Non-pigmented ciliary epithelial cell (primary cell): Measurements from ENCODE around the gene HOXC6.

Source experiments
- DNase-seq: peaks from one replicate; pipeline ENCODE4 v3.0.0-alpha.2; 2010; ENCODE audit warnings: low read depth

Gene HOXC6

GRCh38 chr12:54028314-54029201 is at the start of gene HOXC6:
TSS of gene HOXC6 (plus strand) at chr12:54028440. CDS start at chr12:54028522, 82 bp downstream.
- DNase-seq: no peak

DNA sequence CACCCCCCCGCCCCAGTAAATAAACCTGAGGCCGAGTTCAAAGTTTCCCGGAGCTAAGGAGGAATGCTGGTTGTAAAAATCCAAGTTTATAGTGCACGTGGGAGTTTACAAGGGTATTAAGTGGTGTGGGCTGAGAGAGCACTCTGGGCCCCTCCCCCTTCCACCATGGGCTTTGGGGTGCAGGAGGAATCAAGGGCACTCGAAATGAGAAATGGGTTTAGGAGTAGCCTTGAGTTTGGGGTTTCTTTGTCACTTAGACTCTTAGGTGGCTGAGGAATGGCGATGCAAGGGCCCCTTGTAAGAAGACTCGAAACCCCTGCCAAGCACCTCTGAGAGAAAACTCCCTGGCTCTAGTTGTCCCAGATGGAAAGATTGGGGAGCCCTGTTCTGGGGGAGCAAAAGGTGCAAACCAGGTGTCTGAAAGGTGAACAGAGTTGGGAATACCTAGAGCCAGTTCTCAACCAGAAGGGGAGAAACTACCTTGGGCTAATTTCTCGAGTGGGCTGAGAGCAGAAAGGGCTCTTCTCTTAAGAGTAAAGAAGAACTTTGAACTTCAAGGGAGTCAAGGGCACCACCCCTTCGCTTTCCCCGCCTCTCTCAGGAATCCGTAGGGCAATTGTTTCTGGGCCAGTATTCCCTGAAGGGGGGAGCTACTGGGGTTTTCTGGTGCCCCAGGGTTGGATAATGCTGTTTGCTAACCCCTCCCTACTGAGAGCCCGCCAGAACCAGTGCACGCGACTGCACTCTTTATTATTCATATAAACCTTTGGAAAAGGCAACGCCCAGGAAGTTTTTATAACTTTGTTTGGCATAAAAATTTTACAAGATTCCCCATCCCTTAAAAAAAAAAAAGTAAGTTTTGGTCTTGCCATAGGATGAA is 49.5 kb upstream of the HOXC6 start:
- DNase-seq: no peak

GRCh38 chr12:53980104-53980801 is 48.0 kb upstream of the HOXC6 start:
- DNase-seq: no peak

DNA sequence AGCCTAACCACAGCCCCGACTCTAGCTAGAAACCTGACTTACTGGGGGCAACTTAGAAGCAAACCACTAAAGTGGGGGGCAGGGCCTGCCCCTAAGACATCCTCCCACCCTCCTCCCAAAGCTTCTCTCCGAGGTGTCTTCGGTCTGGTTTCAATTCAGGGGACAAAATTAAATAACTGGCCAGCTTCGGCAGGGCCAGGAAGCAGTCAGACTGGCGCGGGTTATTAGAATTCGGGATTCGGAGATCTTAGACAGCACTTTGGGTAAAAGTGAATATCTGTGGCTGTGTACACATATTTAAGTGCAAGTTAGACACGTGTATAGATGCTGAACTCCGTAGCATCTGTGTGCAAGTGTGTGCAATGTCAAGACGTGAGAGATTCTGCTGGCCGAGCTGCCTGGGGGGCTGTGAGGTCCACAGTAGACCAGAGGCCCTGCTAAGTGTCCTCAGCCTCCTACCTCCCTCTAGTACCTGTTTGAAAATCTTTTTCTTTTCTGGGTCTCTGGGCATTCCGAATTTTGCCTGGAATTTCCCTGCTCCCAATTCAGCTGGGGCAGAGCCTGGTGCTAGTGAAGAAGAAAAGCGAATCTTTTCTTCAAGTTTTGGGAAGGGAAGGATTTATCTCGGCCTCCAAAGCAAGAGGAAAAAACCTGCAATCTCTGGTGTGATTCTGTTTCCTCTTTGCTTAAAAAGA is 47.3 kb upstream of the HOXC6 start:
- DNase-seq: no peak

GRCh38 chr12:53981634-53982565 is 46.3 kb upstream of the HOXC6 start:
- DNase-seq: no peak

GRCh38 chr12:53982648-53983567 is 45.3 kb upstream of the HOXC6 start:
- no peak for DNase-seq

DNA sequence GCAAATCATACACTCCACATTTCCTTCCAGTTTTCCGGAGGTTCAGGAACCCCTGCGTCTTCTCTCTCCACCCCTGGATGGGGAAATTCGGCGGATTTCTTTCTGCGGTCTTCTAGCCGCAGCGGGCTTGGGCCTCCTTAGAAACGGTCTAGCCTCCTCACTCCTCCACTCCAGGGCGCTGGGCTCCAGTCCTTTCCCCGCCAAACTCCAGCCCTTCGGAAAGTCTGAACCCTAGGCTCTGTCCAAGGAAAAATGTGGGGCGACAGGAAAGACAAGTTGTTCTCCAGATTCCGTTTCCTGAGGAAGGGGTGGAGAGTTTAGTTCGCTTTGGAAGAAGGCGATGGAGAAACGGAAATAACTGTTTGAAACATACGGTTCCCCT is 44.7 kb upstream of the HOXC6 start:
- no peak for DNase-seq

DNA sequence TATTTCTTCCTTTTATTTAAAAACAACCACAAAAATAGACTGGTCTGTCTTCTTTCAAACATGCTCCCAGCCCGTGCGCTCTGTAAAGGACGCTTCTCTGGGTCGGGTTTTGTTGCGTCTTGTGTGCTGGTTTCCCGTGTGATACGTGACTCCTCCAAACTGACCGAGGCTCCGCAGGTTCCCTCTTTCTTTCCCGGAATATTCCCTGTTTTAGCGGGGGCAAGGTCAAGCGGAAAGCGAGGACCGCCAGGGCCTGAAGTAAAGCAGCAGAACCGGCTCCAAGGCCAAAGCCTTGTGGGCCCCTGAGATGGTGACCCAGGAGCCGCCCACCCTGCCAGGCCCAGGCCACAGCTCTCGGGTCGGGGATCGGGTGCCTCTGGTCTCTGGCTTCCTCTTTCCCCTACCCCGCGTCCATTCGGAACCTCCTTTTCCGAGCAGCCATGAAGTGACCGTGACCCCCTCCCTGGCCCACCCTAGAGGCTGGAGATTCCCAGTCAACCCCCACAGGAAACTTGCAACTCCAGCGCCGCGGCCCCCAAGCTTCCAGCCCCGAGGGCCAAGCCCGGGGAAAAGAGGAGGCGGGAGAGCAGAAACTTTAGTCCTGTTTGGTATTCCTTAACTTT is 44.2 kb upstream of the HOXC6 start:
- DNase-seq: no peak

GRCh38 chr12:53984901-53985691 is 43.1 kb upstream of the HOXC6 start, which contains the start of gene HOXC10:
TSS of gene HOXC10 (plus strand) at chr12:53985146. CDS start at chr12:53985260, 114 bp downstream.
- no peak for DNase-seq

GRCh38 chr12:53985692-53985993 is 42.6 kb upstream of the HOXC6 start:
- DNase-seq: no peak

GRCh38 chr12:53985994-53986685 is 42.1 kb upstream of the HOXC6 start:
- DNase-seq: no peak

DNA sequence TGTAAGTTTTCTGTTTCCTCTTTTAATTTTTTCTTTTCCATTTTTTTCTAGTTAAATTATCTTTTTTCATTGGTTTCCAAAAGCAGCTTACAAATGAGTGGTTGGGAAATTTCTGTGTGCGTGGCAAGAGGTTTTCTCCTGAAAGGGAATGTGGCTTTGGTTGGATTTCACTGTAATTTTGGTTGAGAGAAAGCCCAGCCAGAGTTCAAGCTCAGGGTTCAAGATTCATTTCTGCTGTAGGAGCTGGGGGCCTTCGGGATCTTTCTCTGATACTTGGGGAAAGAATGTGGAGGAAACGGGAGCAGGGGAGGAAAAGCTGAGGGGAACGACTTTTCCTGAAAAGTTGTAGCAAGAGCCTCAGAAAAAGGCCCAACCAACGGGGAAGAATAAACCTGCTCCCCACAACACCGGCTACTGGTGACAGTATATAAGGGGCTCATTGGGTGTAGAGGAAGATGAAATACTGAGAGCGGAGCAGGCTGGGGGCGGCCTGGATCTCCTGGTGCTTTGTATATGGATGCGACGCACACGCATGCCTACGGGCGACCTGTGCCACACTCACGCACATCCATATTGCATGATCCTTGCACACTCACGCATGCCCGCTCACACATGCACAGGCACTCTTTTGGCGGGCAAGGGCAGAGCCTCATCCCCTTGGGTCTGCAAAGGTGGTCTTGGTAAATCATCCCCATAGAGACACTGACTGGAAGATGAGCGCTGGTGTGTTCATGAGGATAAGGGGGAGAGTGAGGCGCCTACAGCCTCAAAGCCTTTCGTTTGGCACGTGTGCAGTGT is 41.4 kb upstream of the HOXC6 start:
- DNase-seq: no peak

DNA sequence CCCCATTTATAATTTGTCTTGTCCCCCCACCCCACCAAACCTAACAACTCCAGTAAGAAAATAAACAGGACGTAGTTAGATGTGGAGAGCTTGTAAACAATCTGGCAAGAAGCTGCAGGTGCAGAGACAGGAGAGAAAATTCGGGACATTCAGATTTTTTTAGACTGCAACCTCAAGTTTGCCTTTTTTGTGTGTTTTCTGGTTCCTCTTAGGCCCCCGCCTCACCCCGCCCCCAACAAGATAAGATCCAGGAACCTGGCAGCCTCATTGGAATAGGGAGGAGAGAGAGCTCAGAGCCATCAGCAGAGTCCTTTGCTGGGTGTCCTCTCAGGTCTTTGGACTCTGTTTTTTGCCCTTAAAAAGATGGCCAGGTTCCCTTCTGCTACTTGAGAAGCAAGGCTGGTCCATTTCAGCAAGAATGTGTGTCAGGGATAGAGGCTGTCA is 40.4 kb upstream of the HOXC6 start:
- no peak for DNase-seq

- no peak for DNase-seq
Measured at GRCh38 chr12:53988541-53989226, 39.6 kb upstream of the HOXC6 start.

DNA sequence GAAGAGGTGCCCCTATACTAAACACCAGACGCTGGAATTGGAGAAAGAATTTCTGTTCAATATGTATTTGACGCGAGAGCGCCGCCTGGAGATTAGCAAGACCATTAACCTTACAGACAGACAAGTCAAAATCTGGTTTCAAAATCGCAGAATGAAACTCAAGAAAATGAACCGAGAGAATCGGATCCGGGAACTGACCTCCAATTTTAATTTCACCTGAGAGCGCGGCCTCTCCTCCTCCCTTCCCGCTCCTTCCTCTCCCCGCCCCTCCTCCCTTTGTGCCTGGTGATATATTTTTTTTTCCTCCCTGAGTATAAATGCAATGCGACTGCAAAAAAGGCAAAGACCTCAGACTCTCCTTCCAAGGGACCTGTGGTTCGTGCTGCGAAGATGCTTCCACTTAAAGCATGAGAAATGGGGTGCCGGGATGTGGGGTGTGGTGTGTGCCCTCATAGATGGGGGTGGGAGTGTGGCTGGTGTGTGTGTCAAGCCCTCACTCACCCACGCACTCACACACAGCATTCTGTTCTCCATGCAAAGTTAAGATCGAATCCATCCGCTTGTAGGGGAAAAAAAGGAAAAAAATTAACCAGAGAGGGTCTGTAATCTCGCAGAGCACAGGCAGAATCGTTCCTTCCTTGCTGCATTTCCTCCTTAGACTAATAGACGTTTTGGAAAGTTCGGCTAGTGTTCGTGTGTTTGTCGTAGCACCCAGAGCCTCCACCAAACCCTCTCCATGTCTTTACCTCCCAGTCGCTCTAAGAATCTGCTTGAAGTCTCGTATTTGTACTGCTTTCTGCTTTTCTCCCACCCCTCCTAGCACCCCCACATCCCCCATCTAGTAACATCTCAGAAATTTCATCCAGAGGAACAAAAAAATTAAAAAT is 38.8 kb upstream of the HOXC6 start:
- DNase-seq: peak; percentile 6
